HCT116 (cell line): ENCODE measurements around the gene SYNGR3.

Experiments
- EZH2phosphoT487 ChIP-seq: fragments of 200-600 bp; IDR thresholded peaks from 2 replicates; pipeline ENCODE4 v1.6.1; 2018; ENCODE audit warnings: antibody characterized with exemption, borderline replicate concordance
- JUND ChIP-seq: IDR thresholded peaks from 2 replicates; pipeline ENCODE4 v1.6.1; 2012
- POLR2A ChIP-seq: IDR thresholded peaks from 2 replicates; pipeline ENCODE4 v1.7.0; 2011; ENCODE audit warnings: borderline replicate concordance; ENCODE audit not compliant: insufficient read depth, insufficient read length; ENCODE audit errors: extremely low read depth
- SP1 ChIP-seq: IDR thresholded peaks from 2 replicates; pipeline ENCODE4 v1.6.1; 2012; ENCODE audit warnings: low read depth
- SRF ChIP-seq: IDR thresholded peaks from 2 replicates; pipeline ENCODE4 v1.6.1; 2012; ENCODE audit warnings: low read depth
- TF ChIP-seq, protein P1 (sequence below), 3 experiments: fragments of 200-600 bp in 1 of 3; sonication (generic) in 1 of 3; IDR thresholded peaks in 2 of 3; conservative IDR thresholded peaks in 1 of 3; 2 replicates each; pipeline ENCODE4 v1.5.1; 2012 to 2017; ENCODE audit warnings: low read depth in 2 of 3, low read length in 2 of 3, antibody characterized with exemption in 1 of 3, borderline replicate concordance in 1 of 3, control low read depth in 1 of 3, mild to moderate bottlenecking in 1 of 3, mixed read lengths in 1 of 3, mixed run types in 1 of 3, moderate library complexity in 1 of 3; ENCODE audit not compliant: insufficient read depth in 1 of 3
- TF ChIP-seq, protein P2 (sequence below): IDR thresholded peaks from 2 replicates; pipeline ENCODE4 v1.6.1; 2011; ENCODE audit warnings: mild to moderate bottlenecking, low read length, moderate library complexity; ENCODE audit not compliant: insufficient replicate concordance; ENCODE audit errors: extremely low read depth

DNA sequence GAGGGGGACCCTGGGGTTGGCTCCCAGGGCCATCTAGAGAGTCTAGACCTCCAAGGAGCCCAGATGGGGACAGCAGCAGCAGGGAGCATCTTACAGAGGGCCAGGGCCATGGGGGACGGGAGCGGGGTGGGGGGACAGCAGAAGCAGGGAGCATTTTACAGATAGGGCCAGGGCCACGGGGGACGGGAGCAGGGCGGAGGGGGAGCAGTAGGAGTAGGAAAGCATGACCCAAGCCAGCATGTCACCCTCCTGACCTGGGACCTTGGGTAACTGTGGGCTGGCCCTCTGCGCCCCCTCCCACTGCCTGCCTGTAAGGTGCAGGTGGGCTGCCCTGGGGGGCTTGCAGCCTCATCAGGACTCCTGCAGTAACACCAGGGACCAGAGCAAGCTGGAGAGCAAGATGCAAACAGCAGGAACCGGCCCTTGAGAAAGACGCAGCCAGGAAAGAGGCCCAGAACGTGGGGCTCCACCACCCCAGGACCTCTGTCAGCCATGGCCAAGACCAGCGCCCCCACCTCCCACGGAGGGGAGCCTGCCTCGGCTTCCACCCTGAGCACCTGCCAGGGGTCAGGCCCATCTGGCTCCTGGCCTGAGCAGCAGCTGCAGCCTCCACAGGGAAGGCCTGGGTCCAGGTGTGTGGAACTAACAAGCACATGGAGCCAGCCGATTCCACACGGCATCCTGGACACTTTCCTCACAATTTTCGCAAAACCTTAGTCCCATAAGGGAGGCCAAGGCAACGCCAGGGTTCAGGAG, 17.5 kb downstream of the SYNGR3 start:
- TF ChIP-seq, protein P1, sequence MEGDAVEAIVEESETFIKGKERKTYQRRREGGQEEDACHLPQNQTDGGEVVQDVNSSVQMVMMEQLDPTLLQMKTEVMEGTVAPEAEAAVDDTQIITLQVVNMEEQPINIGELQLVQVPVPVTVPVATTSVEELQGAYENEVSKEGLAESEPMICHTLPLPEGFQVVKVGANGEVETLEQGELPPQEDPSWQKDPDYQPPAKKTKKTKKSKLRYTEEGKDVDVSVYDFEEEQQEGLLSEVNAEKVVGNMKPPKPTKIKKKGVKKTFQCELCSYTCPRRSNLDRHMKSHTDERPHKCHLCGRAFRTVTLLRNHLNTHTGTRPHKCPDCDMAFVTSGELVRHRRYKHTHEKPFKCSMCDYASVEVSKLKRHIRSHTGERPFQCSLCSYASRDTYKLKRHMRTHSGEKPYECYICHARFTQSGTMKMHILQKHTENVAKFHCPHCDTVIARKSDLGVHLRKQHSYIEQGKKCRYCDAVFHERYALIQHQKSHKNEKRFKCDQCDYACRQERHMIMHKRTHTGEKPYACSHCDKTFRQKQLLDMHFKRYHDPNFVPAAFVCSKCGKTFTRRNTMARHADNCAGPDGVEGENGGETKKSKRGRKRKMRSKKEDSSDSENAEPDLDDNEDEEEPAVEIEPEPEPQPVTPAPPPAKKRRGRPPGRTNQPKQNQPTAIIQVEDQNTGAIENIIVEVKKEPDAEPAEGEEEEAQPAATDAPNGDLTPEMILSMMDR (IDR thresholded peaks at IDR 0.05 in 2 of 3, conservative IDR thresholded peaks at IDR 0.05 in 1 of 3; ENCODE audit: borderline replicate concordance in 1 of 3, insufficient read depth in 1 of 3, low read depth in 2 of 3, low read length in 2 of 3), result no peak
- TF ChIP-seq EZH2phosphoT487, result no peak
- TF ChIP-seq JUND, result no peak
- TF ChIP-seq, protein P2, sequence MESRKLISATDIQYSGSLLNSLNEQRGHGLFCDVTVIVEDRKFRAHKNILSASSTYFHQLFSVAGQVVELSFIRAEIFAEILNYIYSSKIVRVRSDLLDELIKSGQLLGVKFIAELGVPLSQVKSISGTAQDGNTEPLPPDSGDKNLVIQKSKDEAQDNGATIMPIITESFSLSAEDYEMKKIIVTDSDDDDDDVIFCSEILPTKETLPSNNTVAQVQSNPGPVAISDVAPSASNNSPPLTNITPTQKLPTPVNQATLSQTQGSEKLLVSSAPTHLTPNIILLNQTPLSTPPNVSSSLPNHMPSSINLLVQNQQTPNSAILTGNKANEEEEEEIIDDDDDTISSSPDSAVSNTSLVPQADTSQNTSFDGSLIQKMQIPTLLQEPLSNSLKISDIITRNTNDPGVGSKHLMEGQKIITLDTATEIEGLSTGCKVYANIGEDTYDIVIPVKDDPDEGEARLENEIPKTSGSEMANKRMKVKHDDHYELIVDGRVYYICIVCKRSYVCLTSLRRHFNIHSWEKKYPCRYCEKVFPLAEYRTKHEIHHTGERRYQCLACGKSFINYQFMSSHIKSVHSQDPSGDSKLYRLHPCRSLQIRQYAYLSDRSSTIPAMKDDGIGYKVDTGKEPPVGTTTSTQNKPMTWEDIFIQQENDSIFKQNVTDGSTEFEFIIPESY, result no peak
- TF ChIP-seq SP1, result no peak
- TF ChIP-seq POLR2A, result no peak
- no peak for TF ChIP-seq SRF
